ENCODE results near the gene PHLDA2.

DNA sequence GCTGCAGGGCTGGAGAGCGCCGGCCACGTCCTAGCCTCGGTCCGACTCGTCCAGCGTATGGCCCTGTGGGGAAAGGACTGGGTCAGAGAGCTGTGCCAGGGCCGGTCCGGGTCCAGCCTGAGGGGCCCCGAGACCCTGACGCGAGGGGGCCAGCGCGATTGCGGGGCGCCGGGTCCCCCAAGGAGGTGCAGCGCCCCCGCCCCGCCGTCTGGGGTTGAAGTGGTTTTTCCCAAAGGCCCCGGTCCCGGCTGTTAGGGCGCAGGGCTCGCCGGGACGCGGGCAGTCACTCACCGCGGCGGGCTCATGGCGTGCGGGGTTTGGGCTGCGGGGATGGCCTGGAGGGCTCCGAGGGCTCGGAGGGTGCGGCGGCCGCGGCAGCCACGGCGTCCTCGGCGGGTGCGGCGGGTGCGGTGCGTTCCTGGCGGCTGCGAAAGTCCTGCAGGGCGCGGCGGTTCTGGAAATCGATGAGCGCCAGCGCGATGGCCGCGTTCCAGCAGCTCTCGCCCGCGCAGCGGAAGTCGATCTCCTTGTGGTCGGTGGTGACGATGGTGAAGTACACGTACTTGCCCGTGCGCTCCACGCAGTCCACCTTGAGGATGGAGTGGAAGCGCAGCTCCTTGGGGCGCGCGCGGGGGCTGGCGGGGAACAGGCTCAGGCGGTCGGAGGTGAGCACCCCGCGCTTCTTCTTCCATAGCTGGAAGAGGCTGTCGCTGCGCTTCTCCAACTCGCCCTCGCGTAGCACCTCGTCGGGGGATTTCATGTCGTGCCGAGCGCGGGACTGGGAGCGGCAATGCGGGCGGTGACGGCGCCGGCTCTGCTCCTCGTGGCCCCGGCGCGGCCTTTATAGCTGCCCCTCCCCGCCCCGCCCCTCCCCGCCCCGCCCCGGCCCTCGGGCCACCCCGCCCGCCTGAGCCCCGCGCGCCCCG lies at the start of gene PHLDA2:
- TF ChIP-seq, protein P1, sequence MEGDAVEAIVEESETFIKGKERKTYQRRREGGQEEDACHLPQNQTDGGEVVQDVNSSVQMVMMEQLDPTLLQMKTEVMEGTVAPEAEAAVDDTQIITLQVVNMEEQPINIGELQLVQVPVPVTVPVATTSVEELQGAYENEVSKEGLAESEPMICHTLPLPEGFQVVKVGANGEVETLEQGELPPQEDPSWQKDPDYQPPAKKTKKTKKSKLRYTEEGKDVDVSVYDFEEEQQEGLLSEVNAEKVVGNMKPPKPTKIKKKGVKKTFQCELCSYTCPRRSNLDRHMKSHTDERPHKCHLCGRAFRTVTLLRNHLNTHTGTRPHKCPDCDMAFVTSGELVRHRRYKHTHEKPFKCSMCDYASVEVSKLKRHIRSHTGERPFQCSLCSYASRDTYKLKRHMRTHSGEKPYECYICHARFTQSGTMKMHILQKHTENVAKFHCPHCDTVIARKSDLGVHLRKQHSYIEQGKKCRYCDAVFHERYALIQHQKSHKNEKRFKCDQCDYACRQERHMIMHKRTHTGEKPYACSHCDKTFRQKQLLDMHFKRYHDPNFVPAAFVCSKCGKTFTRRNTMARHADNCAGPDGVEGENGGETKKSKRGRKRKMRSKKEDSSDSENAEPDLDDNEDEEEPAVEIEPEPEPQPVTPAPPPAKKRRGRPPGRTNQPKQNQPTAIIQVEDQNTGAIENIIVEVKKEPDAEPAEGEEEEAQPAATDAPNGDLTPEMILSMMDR (IDR thresholded peaks at IDR 0.05; ENCODE audit: borderline replicate concordance, extremely low read depth, low read length, poor library complexity, severe bottlenecking) = no peak
- no peak for TF ChIP-seq EZH2 (IDR thresholded peaks at IDR 0.05; ENCODE audit: borderline replicate concordance, low read depth, low read length, severe bottlenecking)

Measured in DND-41 (cell line).